Measurements from ENCODE around the gene CCDC27. TPM values are rescaled to one million over a fixed set of nuclear protein-coding genes. Genes with fewer than 3 reads are reported as not detected.

CCDC27 gene
- total RNA-seq, 1 experiment from 2014 or later: 0.13 TPM

- no peak for TF ChIP-seq NFE2L1 (CRISPR knock-in tag; IDR thresholded peaks at IDR 0.05)
Measured at GRCh38 chr1:3759164-3759563, 6.9 kb downstream of the CCDC27 start (continued).

GRCh38 chr1:3759796-3760195 lies 7.5 kb downstream of the CCDC27 start:
- ChIA-PET CTCF (interaction anchor here (1.8 to 2.1 kb wide), 2 partner anchors 33 to 35 kb away, joined by 6 to 10 read pairs; no protein-coding TSS in a partner anchor), POLR2A (no interaction called here)
- H3K27ac Mint-ChIP-seq: no peak overlapping the region
- H3K9me3 Mint-ChIP-seq: peaks cover 8% of the 10 kb centered on the region
- no peaks in the 10 kb centered on the region for H3K36me3 Mint-ChIP-seq
- H3K4me3 Mint-ChIP-seq: no peak overlapping the region
- peaks cover 28% of the 10 kb centered on the region for H3K27me3 Mint-ChIP-seq (ENCODE audit: low read depth)
- TF ChIP-seq ESRRA (CRISPR knock-in tag; IDR thresholded peaks at IDR 0.05; ENCODE audit: borderline replicate concordance): no peak
- TF ChIP-seq USF1 (CRISPR knock-in tag; IDR thresholded peaks at IDR 0.05): no peak
- no peaks in the 10 kb centered on the region for H3K4me1 Mint-ChIP-seq
- no peak for ATAC-seq
- no peak for DNase-seq (ENCODE audit: low spot score)

- ChIA-PET POLR2A (no interaction called here), CTCF (interaction anchor here (0.9 to 1.0 kb wide), 2 partner anchors 12 to 66 kb away, joined by 3 to 4 read pairs; no protein-coding TSS in a partner anchor)
- Mint-ChIP-seq H3K4me3 (no peak overlapping the region), H3K9me3 (peaks cover 19% of the 10 kb centered on the region), H3K36me3 (peaks cover 3% of the 10 kb centered on the region; the same call in 1 of the 2 replicates), H3K4me1 (no peaks in the 10 kb centered on the region), H3K27ac (no peak overlapping the region), H3K27me3 (ENCODE audit: low read depth) (peaks cover 29% of the 10 kb centered on the region)
- TF ChIP-seq E2F1 (CRISPR knock-in tag; IDR thresholded peaks at IDR 0.05): no peak
- no peak for TF ChIP-seq ZNF121 (CRISPR knock-in tag; IDR thresholded peaks at IDR 0.05)
- TF ChIP-seq RELA (CRISPR knock-in tag; IDR thresholded peaks at IDR 0.05; ENCODE audit: borderline replicate concordance): no peak
- no peak for TF ChIP-seq AR (CRISPR knock-in tag; IDR thresholded peaks at IDR 0.05)
- no peak for TF ChIP-seq CBFB (CRISPR knock-in tag; IDR thresholded peaks at IDR 0.05; ENCODE audit: low read depth)
- DNase-seq (ENCODE audit: low spot score) (no peak), ATAC-seq (no peak)
Measured at GRCh38 chr1:3761296-3762010, 9.2 kb downstream of the CCDC27 start.

GRCh38 chr1:3762151-3762872 lies 10.1 kb downstream of the CCDC27 start:
- no peak for DNase-seq (ENCODE audit: low spot score)
- Mint-ChIP-seq H3K36me3 (peaks cover 3% of the 10 kb centered on the region; the same call in 1 of the 2 replicates), H3K4me1 (0 out of 2 replicates have a peak, but pooled peaks cover 3% of the 10 kb centered on the region), H3K27ac (no peak overlapping the region), H3K27me3 (ENCODE audit: low read depth) (peaks cover 35% of the 10 kb centered on the region), H3K4me3 (no peak overlapping the region), H3K9me3 (peaks cover 23% of the 10 kb centered on the region)
- no peak for ATAC-seq
- ChIA-PET POLR2A (no interaction called here), CTCF (interaction anchor here (1.4 kb wide), 1 partner anchor 9 kb away, joined by 3 read pairs; no protein-coding TSS in a partner anchor)
- no peak for TF ChIP-seq ZNF512 (CRISPR knock-in tag; IDR thresholded peaks at IDR 0.05; ENCODE audit: borderline replicate concordance)
- no peak for TF ChIP-seq ATF3 (CRISPR knock-in tag; conservative IDR thresholded peaks at IDR 0.05)
- no peak for TF ChIP-seq CBFB (CRISPR knock-in tag; IDR thresholded peaks at IDR 0.05; ENCODE audit: low read depth)
- no peak for TF ChIP-seq NFATC4 (CRISPR knock-in tag; IDR thresholded peaks at IDR 0.05)
- TF ChIP-seq TEAD1 (CRISPR knock-in tag; IDR thresholded peaks at IDR 0.05): no peak
- no peak for TF ChIP-seq ZNF263 (CRISPR knock-in tag; IDR thresholded peaks at IDR 0.05; ENCODE audit: low read depth)
- no peak for TF ChIP-seq NFYB (CRISPR knock-in tag; conservative IDR thresholded peaks at IDR 0.05; ENCODE audit: low read depth)
- no peak for TF ChIP-seq ZNF671 (CRISPR knock-in tag; IDR thresholded peaks at IDR 0.05)
- no peak for TF ChIP-seq TCF7 (CRISPR knock-in tag; IDR thresholded peaks at IDR 0.05; ENCODE audit: low read depth)
- TF ChIP-seq ZNF423 (CRISPR knock-in tag; IDR thresholded peaks at IDR 0.05): no peak
- TF ChIP-seq GRHL2 (CRISPR knock-in tag; IDR thresholded peaks at IDR 0.05; ENCODE audit: insufficient replicate concordance, severe bottlenecking): no peak
- no peak for TF ChIP-seq RORB (CRISPR knock-in tag; IDR thresholded peaks at IDR 0.05)
- TF ChIP-seq HMGA2 (CRISPR knock-in tag; IDR thresholded peaks at IDR 0.05): no peak
